Activated CD4-positive, alpha-beta T cell treated with anti-CD3 and anti-CD28 coated beads, Interleukin-10, Interleukin-2, amounts not matched to agents 100 ng/mL and 50 ng/mL, durations not matched to agents 16 hours and 8 hours (primary cell): Measurements from ENCODE around the gene TAGLN2.
"Not testable (repeated sequence)": the region's sequence is repeated elsewhere in the genome, so short reads cannot be mapped to it uniquely, and the experiment has no call there.

Experiments used
- DNase-seq: peaks from one replicate; pipeline ENCODE4 v3.0.0-alpha.2; 2020

The TAGLN2 gene

GRCh38 chr1:159921251-159921650 is 4.1 kb downstream of the TAGLN2 start:
- peak; percentile 74 for DNase-seq

GRCh38 chr1:159920651-159921050 is 4.7 kb downstream of the TAGLN2 start:
- no peak for DNase-seq

DNA sequence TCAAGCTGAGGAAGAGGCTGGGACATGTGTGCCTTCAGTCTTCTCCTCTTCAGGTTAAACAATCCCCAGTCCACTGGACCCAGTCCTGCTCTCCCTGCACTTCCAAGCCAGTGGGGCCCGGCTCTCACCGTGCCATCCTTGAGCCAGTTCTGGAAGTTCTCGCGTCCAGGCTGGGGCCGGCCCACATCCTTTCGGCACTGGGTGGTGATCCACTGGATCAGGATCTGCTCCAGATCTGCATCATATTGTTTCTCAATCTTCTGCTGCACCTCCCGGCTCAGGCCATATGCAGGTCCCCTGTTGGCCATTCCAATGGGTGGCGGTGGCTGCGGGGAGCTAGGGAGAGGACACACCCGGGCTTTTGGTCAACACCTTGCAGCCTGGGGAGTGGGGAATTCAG is 5.1 kb downstream of the TAGLN2 start:
- DNase-seq: no peak

DNA sequence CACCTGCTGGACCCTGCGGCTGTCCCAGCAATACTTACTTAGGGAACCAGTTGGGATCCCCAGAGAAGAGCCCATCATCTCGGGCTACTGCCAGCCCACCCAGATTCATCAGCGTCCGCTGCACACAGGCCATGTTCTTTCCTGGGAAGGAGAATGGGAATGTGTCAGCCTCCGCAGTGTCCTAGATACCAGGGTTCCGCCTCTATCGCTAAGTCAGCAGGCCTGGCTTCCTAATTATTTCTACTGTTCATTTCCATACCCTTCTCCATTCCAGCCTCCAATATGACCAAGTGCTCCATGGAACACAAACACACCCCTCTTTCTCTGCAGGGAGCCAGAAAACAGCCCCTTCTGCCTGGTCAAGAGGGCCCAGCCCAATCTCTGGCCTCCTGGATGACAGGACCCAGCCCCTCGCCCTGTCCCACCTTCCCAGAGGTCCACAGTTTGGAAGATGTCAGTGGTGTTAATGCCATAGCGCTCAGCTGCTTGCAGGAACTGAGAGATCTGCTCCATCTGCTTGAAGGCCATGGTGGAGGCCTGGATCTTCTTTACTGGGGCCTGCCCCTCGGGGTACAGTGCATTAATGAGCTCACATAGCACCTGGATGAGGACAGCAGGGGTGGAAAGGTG is 6.0 kb downstream of the TAGLN2 start:
- no peak for DNase-seq

- no peak for DNase-seq
Observed at GRCh38 chr1:159918352-159919200, 6.7 kb downstream of the TAGLN2 start.

- DNase-seq: no peak
Observed at GRCh38 chr1:159917533-159918351, 7.6 kb downstream of the TAGLN2 start.

DNA sequence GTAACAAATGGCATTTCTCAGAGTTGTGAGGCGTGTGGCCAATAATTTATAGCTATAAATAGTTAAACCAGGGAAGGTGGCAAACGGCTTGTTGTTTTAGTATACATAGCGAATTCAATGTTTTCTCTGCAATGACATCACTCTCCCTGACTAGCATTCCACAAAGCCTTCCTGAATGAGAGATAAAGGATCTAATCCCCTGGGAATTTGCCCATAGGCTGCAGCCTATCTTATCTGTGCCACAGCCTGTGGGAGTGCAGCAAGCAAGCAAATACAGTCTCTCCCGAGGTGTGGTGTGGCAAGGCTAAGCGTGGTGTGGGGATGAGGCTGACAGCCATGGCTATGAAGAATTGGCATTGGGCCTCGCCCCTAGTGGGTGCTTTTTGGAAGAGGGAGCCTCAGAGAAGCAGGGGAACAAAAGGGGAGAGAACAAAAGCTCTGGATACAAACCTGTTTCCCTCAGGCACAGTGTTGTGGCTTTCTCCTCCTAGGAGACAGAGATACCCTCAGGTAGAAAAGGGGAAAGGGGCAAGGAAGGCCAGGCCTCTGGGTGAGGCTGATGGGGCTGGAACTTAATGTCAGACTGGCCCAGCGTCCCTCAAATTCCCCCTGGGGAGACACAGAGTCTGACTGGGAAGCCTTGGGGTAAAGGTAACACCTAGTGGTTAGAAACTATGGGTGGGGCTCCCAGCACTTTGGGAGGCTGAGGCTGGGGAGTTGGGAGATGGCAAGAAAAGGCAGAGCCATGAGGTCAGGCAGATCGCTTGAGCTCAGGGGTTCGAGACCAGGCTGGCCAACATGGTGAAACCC is 8.9 kb downstream of the TAGLN2 start:
- DNase-seq: no peak

DNA sequence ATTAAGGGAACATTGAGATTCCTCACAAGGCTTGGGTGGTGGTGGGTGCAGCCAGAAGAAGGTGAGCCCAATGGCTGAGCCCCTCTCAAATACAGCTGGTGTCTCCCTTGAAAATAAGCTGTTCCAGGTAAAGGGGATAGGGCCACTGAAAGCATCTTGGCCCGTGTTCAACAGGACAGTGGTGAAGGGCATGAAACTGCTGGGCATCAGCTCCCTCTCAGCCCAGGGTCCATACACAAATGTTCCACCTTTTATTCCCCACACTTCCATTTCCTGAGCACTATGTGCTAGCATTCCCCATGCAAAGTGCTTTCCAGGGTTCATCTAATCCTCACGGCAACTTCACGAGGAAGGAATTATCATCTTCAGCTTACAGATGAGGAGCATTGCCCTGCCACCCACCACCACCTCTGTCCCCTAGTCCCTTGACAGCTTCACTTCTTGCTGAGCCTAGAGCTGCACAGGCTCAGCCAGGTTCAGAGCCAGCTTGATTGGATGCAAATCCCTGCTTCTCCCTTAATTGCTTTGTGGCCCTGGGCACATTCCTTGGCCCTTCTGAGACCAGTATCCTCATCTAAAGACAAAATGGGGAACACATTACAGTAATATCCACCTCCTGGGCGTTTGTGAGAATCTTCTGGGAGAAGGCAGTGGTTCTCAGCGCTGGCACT is 9.6 kb downstream of the TAGLN2 start:
- no peak for DNase-seq

DNA sequence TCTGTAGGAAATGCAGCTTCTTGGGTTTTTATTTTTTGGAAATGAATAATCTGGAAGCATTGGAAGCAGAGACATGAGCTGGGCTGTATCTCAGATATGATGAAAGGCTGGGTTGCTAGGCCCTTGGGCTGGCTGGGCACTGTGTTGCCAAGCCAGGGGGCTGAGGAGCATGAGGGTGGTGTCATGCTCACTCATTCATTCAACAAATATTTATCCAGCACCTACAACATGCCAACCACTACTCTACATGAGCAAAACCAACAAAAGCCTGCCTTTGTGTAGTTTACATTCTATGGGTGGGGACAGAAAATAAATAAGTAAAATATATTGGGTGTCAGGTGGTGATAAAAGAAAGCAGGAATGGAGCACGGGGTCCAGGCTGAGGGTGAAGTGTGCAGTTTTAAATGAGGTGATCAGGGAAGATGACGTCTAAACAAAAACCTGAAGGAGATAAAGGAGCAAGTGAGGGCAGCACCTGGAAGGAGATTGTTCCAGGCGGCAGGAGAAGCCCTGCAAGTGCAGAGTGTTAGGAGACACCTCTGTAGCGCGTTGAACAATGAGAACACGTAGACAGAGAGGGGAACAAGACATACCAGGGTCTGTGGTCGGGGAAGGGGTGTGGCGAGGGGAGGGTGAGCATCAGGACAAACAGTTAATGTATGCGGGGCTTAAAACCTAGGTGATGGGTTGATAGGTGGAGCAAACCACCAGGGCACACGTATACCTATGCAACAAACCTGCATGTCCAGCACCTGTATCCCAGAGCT is 10.9 kb downstream of the TAGLN2 start:
- DNase-seq: no peak

GRCh38 chr1:159913451-159914192 is 11.7 kb downstream of the TAGLN2 start:
- DNase-seq: no peak

DNA sequence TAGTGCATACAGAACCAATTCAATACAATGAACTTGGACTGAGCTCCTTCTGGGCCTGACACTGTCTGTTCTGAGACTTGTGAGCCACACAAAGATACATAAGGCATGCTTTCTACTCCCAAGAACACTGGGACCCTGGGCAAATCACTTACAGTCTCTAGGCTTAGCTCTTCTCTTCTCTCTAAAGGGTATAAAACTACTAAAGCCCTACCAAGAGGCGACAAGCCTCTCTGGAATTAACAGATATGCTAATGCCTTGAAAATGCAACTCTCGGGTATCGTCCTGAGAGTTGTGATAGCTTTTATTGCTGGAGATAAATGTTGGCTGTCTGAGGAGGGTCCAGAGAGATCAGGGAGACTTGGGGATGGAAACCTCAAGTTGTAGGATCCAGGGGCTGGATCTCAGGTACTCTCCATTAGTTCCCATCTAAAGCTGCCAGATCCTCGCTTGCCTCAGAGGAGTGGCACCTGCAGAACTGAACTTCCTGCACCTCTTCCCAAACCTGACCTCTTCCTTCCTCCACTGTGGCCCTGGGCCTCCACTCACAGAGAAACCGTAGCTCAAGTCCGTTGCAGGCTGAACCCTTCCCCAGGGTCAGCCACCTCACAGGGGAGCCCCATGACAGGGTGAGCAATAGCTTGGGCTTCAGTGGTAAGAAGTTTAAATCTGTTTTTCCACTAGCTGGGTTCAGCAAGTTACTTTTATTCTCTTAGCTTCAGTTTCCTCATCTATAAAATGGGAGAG is 13.8 kb downstream of the TAGLN2 start:
- DNase-seq: peak; percentile 36

DNA sequence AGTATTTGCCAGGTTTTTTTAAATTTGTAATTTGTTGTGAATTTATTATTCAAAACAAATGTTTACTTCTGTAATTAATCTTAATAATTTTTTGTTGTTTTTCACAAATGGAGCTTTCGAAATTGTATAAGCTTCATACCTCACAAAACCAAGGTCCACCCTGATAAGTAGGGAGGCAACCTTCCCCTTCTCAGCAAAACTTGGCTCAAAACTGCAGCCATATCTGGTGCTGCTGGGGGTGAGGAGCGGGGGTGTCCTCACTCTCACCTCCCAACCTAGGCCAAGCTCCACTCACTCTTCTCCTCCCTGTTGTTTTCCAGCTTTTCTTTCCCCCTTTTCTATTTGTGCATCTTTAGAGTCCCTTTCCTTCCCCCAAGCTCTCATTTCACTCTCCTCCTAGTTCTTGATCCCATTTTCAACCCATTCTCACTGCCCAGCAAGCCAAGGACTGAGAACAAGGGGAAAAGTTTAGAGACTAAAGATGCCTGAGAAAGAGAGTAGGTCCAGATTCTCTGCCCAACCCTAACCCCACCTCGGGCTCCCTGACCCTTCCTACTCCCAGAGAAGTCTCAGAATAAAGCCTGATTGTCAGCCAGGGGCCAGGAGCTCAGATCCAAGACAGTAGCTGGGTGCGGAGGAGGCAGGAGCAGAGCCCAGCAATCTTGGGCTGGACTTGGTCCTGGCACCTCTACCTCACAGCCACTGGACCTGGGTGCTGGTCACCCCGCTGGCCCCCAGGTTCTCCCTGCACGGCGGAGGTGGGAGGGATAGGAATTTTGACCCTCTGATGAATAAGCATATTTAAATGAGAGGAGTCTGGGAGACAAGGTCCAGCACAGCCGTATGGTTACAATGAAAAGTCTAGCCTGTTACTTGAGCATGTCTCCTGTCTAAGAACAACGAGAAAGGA is 17.0 kb downstream of the TAGLN2 start:
- DNase-seq: no peak

DNA sequence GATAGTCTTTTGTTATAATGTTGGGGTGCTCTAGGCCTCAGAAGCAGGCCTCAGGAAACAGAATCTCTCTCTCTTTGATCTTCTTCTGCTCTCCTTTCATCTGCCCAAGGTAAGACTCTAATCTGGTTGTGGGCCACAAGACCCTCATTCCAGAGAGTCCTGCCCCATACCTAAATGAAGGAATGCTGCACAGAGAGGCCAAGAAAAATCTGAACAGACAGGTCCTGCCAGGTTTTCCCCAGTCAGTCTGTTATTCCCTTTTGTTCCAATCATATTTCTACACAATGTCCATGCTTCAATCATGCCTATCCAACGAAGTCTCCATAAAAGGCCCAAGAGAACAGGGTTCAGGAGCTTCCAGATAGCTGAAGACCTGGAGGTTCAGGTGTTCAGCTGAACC is 18.3 kb downstream of the TAGLN2 start:
- no peak for DNase-seq

DNA sequence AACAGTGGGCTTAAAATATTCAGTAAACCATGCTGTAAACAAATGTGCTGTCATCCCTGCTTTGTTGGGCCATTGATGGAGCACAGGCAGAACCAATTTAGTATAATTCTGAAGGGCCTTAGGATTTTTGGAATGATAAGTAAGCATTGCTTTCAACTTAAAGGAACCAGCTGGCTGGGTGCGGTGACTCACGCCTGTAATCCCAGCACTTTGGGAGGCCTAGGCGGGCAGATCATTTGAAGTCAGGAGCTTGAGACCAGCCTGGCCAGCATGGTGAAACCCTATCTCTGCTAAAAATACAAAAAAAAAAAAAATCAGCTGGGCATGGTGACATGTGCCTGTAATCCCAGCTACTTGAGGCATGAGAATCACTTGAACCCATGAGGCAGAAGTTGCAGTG is 21.3 kb downstream of the TAGLN2 start:
- not testable (repeated sequence) for DNase-seq

- DNase-seq: no peak
Observed at GRCh38 chr1:159902541-159902940, 22.8 kb downstream of the TAGLN2 start.

DNA sequence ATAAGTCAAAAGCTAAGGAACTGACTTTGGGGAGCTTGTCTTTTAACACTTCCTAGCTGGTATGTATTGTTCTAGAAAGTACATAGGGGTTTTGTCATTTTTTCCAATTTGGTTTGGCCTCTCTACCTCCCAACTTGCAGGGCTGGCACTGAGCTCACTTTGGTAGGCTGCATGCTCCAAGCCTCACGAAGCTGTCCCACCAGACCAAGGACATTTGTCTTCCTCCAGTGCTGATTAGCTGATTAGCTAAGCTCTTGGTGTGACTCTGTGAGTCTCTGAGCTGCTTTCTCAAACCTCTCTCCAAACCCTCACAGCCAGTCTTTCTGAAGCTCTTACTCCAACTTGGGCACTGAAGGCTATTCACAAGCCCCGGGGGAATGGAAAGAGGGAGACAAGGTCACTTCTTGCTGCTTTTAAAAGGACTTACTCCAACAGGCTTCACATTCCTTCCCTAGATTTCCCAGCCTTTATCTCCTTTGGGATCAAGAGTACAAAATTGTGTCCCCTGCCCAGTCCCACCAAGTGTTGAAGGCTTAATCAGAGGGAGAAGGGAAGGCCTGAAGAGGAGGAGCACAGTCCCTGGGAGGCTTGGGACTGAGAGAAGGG is 24.4 kb downstream of the TAGLN2 start:
- DNase-seq: no peak

DNA sequence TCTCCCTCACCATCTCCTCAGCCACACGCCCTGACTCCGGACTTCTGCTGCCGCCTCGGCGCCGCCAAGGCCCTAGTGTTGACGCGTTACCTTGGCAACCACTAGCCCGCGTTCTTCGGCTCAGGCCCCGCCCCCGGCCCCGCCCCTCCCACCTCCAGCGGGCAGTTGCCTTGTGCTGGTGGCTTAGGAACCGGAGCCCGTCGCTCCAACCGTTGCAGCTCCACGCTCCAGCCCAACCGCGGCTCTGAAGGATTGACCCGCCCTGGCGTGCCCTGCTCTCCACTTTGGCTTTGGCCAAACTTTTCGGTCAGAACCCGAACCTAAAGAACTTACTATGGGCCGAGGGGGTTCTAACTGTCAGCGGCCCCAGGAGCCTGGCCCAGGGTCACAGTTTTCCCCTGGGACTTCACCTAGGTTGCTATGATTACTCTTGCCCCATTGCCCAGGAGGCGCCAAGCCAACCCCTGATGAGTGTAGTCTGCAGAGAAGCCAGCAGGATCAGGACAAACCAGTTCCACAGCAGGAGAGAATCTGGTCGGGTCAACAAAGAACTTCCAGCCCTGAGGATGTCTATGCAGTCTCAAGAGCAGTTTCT is 25.1 kb downstream of the TAGLN2 start, which contains the start of gene CFAP45:
Gene CFAP45, minus strand, starts transcription at position 80 of the 595 bp plus-strand sequence. Its CDS starts 67 bp downstream, at position 13.
- DNase-seq: no peak

DNA sequence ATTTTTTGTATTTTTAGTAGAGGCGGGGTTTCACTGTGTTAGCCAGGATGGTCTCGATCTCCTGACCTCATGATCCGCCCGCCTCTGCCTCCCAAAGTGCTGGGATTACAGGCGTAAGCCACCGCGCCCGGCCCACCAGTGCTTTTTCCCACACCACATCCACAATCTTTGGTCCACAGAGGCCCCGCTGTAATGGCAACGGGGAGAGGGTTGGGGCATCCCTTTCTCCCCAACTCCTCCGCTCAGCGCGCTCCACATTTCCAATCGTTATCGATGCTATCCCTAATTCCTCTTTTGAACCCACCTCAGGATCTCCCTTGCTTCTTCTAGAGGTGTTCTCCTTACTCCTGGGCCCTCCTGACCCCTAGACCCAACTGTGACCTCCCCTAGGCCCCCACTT is 25.7 kb downstream of the TAGLN2 start:
- DNase-seq: not testable (repeated sequence)
